SKM-1 (cell line): ENCODE data around the gene GANC.
A peak's percentile ranks its signal among the peaks of the same experiment; 100 is the strongest.

Source experiments
- DNase-seq: peaks from one replicate; lab custom pipeline; 2025; ENCODE audit not compliant: unreplicated experiment; lab: John Stamatoyannopoulos, UW

GANC gene

DNA sequence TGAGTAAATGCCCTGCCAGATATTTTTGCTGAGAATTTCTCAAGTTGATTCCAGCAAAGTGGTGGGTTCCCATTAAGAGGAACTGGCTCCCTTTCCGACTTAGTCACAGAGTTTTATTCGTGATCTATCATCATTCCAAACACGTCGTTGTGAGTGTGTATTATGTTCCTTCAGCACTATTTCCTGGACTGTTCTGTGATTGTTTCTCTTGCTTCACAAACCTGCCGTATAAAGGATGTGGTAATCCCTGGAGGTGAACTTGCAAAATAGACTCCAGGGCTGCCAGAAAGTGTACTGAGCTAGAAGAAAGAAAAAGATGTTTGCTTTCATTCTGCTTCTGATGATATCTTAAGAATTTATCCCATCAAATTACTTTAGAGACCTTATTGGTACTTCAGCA, 71.8 kb downstream of the GANC start:
- DNase-seq: peak; percentile 31

GRCh38 chr15:42345504-42345903, 72.5 kb downstream of the GANC start:
- no peak for DNase-seq

- no peak for DNase-seq
These were observed 75.1 kb downstream of the GANC start for GRCh38 chr15:42348083-42348482.

DNA sequence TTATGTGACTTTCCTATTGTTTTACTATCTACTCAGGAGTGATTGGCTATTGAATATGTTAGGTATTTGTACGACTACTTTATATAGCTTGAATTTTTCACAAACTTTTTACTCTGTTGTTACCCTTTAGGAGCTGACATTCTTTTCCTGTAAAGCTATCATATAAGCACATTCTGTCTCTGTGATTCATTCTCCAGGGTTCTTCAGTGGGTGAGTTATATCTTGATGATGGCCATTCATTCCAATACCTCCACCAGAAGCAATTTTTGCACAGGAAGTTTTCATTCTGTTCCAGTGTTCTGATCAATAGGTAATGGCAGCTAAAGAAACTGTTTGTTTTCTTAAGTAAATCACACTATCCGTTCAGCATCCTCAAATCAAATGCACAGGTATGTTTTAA, 76.2 kb downstream of the GANC start:
- no peak for DNase-seq

DNA sequence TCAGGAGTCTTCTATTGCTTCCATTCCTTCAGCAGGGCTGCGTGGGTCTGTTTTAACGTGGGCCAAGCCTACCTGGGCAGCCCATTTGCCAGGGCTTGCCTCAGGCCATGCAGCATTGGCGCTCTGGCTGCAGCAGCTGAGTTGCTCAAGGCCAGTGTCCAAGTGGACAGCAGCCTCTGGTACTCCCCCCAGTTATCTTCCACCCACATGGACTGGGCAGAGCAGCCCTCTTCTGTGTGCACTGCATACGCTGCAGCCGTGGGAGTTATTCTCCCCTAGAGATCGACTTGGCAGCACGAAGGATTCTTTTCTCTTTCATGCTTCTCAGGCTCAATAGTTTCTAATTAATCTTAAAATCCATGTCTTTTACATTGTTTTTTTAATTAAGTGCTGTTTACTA, 79.4 kb downstream of the GANC start:
- no peak for DNase-seq

DNA sequence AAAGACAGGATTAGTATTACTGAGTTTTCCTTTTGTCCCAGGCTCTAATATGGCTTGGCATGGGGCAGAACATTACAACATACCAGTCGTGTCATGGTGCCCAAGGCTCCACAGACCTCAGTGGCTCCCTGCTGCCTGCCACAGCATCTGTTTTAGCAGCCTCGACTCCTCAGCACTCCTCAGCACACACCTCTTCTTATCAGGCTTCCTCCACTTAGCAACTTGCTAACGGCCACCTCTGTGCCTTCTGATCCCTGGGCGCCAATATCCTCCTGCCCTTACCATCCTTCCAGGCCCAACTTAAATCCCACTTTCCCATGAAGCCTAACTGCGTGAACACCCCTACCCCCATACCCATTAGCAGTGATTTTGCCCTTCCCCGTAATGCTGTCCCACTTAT, 80.1 kb downstream of the GANC start:
- no peak for DNase-seq

- no peak for DNase-seq
These were observed 81.8 kb downstream of the GANC start for GRCh38 chr15:42354824-42355223.

- no peak for DNase-seq
These were observed 82.3 kb downstream of the GANC start for GRCh38 chr15:42355291-42355690.

GRCh38 chr15:42356851-42357250, 83.8 kb downstream of the GANC start:
- DNase-seq: no peak

- DNase-seq: no peak
These were observed 85.1 kb downstream of the GANC start for GRCh38 chr15:42358141-42358540.

DNA sequence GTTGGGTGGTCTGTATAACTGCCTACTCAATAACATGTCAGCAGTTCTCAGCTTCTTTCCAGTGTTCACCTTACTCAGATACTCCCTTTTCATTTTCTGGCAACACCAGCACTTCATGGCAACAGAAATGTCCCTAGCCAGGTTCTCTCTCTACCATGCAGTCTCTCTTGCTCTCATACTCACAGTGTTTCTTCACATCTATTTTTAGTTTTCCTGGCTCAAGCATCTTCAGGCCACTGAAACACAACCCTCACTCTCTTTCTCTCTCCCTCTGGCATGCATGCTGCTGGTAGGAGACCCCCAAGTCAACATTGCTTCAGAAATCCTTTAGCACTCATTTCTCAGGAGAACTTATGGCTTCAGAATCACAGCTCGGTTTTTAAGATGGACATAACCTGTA, 86.2 kb downstream of the GANC start, which contains the start of gene CAPN3:
TSS of gene CAPN3 (plus strand) at position 253 of the 400 bp plus-strand sequence. CDS start 305 bp downstream, outside the sequence.
- DNase-seq: peak; percentile 27

DNA sequence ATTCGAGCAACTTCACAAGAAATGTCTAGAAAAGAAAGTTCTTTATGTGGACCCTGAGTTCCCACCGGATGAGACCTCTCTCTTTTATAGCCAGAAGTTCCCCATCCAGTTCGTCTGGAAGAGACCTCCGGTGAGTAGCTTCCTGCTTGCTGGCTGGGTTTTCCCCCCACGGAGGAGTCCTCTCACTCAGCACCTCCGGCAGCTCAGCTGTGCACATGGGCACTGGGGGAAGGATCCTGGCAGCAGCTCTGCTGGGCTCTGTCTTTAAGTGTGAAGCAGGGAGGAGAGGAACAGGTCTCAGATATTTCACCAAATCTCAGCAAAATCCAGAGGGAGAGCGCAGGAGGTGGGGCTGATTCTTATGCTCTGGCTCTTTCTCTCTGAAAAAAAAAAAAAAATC, 87.0 kb downstream of the GANC start:
- no peak for DNase-seq

GRCh38 chr15:42360535-42361112, 87.6 kb downstream of the GANC start:
- DNase-seq: no peak

DNA sequence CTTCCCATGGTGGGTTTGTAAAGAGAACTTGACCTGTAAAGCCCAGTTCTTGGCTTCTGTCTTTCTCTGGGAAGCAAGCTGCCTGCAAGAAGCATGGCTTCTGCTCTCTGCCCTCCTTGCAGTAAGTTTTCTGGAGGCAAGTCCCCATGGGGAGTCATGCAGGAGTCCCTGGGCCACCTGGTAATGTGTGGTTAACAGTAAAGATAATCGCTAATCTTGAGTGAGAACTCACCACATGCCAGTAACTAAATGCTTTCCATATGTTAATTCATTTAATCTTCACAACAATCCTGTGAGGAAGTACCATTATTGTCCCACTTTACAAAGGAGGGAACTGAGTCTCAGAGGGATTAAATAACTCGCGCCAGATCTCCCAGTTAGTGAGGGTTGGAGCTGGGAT, 90.5 kb downstream of the GANC start:
- no peak for DNase-seq

GRCh38 chr15:42363942-42364341, 90.9 kb downstream of the GANC start:
- DNase-seq: no peak

- DNase-seq: no peak
These were observed 91.5 kb downstream of the GANC start for GRCh38 chr15:42364529-42364928.

DNA sequence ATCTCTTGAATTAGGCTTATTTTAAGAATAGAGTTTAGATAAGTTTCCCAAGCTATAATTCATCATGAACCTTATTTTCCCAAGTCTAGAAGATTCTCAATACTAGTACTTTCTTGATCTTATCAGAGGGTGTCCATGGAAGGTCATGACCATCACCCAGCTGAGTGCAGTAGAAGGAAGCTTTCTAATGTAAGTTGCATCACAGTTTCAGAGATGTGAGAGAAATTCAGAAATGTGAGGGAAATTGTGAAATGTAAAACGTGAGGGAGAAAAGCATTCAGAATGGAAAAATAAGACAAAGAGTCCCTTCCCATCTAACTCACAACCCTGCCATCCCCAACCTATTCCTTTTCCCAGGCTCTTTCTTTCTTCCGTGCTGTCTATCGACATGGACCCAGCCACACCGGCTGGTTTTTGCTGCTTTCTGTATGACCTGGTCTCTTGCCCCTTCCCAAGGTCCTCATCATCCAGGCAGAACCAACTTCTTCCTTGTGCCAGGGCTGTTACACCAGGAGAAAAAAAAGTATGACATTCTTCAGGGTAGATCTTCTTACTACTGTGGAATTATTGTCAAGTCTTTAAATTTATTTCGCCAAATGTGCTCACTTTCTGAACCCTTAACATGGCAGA, 93.0 kb downstream of the GANC start:
- DNase-seq: peak; percentile 59

- peak; percentile 90 for DNase-seq
These were observed 94.0 kb downstream of the GANC start for GRCh38 chr15:42367041-42367440.

DNA sequence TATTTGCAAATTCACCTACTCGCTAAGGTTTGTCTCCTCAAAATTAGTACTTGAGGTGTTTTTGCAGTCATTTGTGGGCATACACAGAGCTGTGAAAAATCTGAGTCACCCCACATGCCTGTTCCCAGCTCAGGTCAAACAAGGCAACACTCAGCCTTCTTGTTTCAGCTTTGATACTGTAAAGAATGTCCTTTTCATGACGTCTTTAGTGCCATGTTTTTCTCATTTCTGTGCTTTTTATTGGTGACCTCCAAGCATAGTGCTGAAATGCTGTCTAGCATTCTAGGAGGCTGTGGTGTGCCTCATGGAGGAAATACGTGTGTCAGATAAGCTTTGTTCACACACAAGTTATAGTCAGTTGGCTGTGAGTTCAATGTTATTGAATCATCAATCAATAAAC, 95.1 kb downstream of the GANC start:
- DNase-seq: no peak

DNA sequence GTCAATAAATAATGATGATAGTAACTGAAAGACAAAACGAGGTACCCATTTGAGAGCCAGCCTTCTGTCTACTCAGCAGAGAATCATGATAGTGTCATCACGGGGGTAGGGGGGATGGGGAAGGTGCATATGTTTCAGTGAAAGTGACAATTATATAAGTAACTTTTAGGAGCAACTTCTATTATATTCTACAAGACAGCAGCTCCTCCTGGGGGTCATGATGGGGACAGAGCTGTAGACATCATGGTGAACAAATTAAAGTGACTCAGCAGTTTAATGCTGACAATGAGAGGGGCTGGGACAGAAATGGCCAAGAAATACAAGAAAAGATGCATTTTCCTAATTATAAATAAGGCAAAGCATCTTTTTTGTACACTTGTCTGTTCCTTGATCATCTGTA, 98.1 kb downstream of the GANC start:
- DNase-seq: no peak

- no peak for DNase-seq
These were observed 100.3 kb downstream of the GANC start for GRCh38 chr15:42373274-42373673.

DNA sequence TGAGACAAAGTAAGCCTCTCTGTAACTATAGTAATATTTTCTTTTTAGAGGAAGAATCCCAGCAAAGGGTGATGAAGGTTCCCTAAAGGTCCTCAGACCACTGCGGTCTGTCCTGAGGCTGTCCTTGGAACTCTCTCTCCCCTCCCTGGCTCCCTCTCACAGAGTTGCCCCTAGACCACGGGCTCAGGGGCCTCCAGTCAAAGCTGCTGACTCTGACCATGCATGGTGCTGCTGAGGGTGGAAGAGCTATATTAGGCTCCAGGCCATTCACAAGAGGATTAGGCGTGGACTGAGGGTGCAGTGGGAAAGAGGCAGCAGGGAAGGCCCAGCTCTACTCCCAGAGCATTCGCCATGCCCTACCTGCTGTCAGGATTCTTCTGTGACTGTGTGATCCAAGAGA, 100.9 kb downstream of the GANC start:
- no peak for DNase-seq

GRCh38 chr15:42374810-42375209, 101.8 kb downstream of the GANC start:
- no peak for DNase-seq
